GM18519 (cell line): Measurements from ENCODE around the gene SLC39A11.
A peak's percentile ranks its signal among the peaks of the same experiment; 100 is the strongest.
"Not testable (repeated sequence)": the region's sequence is repeated elsewhere in the genome, so short reads cannot be mapped to it uniquely, and the experiment has no call there.

Experiments
- ATAC-seq: cut with Tn5 transposase; IDR thresholded peaks from one replicate; pipeline ENCODE4 v1.9.1; 2021; ENCODE audit warnings: mild to moderate bottlenecking, moderate library complexity; ENCODE audit not compliant: unreplicated experiment, low FRiP score

The SLC39A11 gene, protein sequence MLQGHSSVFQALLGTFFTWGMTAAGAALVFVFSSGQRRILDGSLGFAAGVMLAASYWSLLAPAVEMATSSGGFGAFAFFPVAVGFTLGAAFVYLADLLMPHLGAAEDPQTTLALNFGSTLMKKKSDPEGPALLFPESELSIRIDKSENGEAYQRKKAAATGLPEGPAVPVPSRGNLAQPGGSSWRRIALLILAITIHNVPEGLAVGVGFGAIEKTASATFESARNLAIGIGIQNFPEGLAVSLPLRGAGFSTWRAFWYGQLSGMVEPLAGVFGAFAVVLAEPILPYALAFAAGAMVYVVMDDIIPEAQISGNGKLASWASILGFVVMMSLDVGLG

DNA sequence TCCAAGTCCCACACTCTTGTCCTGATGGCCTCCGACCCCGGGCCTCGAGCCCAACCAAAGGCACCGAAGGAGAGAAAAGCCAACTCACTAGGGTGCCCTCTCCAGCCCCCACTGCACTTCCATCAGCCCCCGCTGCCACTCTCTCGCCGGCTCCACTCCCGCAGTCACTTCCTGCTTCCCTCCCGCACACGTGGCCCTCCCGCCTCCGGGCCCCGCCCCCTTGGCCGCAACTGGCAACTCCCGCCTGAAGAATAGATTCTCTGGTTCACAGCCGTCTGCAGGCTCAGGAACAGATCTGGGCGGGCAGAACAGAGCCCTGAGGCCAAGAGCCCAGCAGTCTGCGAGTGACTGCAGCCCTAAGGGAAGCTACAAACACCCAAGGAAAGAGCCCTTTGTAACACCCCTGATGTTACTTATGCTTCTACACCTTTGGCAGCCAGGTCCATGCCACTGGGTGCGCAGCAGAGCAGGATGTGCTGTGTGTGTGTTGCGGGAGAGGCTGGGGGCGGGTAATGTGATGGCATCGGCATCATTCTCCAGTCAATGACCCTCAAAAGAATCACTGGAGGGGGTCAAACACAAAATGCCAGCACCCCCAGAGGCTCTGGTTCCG lies at the start of gene SLC39A11:
Gene SLC39A11, minus strand, starts transcription at position 166 of the 613 bp plus-strand sequence. CDS start 3,924 bp downstream, outside the sequence.
- peak; percentile 97 for ATAC-seq

DNA sequence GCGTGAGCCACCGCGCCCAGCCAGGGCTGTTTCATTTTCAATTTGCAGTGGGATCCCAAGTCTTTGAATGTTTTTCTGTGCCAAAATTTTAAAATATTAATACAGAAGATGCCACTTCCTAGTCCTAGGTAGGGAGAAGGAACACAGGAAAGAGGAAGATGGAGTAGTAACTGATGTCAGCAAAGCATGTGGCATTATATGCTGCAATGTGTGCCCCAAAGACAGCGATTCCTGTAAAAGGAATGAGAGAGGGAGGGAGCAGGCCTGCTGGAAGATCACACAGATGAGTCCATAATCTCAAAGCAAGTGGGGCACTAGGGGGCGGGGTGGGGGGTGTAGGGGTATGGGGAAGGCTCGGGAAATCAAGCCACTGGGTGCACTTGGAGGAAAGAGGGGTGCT lies 48.9 kb upstream of the SLC39A11 start:
- no peak for ATAC-seq

DNA sequence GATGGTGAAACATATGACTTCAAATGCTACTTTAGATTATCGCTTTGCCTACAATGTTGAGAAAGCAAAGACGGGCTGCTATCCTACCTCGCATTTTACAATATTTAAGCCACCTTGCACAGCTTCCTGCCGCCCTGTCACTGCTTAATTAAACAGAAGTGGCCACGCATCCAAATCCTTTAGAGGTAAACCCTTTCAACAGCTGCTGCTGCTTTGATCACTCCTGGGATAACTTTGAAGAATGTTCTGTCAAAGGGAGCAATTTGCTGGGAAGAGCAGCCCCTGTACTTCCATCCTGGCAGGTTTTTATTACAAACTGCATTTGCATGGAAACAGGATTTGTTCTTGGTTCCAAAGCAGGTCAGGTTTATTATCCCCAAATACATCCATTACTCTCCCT lies 48.1 kb upstream of the SLC39A11 start:
- no peak for ATAC-seq

DNA sequence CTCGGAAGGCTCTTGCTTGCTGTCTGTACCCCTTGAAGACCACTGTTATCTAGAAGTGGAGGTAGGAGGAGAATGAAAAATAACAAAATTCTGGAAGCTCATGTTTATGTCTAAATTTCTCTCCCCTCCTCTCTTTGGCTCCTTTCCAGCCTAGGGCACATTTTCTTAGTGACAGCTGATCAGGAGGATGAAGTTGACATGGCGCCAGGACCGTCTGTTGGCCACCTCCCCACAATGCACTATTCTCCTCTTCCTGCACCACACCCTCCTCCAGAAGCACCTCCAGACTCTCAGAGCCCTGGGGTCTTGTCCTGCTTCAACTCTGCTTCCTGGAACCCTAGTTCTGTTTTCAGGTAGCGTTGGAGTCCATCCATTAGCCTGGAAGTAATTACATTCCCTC lies 46.8 kb upstream of the SLC39A11 start:
- ATAC-seq, result no peak

DNA sequence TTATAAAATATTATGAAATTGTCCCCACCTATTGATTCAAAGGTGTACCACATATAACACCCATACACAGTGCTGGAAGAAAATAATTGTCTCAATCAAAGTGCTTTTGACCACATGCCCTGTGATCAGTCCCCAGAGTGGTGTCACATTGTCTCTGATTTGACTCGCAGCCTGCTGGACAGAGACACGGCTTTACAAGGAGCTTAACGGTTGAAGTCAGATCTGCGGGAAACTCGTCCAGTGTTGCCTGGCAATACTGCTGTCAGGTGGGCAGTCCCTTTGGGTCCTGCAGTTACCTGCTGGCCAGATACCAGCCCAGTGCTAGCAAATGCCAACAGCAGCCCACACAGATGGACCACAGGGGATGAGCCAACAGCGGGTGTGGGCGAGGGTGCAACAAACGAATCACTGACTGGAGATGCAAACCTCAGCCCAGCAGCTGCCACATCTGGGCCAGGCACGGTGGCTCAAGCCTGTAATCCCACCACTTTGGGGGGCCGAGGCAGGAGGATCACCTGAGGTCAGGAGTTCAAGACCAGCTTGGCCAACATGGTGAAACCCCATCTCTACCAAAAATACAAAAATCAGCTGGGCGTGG lies 46.2 kb upstream of the SLC39A11 start:
- no peak for ATAC-seq

DNA sequence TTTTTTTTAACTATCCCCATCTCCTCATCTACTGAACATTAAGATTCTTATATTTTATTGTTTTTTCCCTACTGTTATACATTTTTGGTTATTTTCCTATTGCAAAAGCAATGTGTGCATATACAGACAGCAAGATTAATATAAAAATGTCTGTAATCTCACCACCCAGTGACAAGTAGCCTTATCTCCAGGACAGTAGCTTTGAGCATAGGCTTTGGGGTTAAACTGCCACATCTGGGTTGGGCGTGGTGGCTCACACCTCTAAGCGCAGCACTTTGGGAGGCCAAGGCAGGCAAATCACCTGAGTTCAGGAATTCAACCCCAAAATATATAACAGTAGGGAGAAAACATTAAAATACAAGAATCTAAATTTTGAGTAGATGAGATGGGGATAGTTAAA lies 44.9 kb upstream of the SLC39A11 start:
- ATAC-seq, result no peak

DNA sequence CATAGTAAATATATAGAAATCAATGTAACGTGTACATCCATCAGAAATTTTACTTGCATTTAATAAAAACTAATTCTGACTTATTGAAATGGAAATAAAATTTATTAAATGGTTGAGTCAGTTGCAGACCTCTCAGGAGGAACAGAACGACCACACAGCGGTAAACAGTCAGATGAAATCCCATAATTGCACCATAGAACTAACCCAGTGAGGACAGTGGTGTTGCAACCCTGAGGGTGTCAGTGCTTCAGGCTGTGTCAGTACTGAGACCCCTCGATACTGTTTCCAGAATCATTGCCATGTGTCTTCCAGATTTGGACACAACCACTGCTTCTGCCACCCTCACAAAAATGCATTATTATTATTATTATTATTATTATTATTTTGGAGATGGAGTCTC lies 43.3 kb upstream of the SLC39A11 start:
- ATAC-seq, result no peak

DNA sequence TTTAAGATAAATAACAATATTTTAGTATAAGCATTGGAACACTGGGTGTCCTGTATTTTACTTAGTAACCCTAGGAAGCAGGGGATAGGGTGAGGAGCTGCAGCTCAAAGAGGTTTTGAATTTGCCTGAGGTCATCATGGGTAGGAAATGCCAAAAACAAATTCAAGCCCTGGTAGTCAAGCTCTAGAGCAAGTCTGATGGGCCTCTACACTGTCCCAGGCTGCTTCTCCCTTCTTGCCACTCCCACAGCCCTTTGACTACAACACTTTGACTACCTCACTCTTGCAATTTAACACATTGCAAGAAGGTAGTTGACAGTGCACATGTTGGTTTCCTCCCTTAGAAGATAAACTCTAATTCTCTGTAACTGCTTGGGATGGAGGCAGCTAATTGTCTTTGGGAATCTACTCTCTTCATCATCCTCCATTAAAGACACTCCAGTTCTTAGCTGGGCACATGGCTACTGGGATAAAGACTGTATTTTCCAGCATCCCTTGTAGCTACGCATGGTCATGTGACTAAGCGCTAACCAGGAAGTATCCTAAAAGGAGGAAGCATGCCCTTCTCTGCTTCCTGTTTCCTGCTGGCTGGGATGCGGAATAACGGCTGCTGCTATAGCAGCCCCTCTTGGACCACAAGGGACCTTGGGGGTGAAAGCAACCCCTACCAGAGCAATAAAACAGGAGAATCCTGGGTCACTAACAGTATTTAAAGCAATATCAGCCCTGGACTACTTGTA lies 41.6 kb upstream of the SLC39A11 start:
- ATAC-seq, result no peak

DNA sequence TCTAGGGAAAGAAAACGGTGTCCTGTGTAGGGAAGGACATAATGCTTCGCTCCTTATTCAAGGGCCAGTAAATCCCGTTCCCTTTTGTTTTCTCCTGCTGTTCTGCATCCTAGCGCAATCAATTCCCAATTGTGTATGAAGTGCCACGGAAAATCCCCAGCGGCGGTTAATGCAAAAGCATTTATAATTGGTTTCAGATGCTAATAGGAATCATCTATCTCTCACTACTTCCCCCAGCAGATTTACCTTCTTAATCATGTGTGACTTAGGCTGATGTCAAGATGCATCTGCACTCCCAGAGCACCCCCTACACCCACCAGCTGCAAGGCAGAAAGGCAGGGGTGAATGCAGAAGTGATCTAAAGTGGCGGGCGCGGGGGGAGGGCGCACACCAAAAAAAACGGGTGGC lies 39.6 kb upstream of the SLC39A11 start:
- no peak for ATAC-seq

DNA sequence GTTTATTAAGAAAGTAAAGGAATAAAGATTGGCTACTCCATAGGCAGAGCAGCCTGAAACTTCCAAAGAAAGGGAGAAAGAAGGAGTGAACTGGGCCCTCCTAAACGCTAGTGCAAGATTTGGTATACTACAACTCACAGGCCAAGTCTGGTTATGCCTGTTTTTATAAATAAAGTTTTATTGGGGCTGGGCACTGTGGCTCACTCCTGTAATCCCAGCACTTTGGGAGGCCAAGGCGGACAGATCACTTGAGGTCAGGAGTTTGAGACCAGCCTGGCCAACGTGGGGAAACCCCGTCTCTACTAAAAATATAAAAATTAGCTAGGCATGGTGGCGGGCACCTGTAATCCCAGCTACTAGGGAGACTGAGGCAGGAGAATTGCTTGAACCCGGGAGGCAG lies 39.0 kb upstream of the SLC39A11 start:
- not testable (repeated sequence) for ATAC-seq

DNA sequence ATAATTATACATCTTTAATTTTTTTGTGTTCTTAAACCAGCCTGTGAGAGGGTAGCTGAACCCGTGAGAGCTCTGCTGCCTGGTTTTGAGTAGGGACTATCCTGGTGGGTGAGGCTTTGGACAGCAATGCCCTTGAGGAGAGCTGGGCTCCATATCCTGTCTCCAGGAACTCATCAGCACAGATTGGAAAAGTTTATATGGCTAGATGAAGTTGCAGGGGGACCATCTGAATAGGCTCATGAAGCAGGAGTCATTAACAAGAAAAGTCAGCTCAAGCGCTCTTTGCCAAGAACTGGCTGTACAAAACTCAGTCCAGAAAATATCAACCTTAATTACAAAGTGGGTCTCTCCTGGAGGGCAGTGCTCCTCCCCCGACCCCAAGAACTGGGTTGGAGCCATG lies 38.5 kb upstream of the SLC39A11 start:
- ATAC-seq, result no peak

DNA sequence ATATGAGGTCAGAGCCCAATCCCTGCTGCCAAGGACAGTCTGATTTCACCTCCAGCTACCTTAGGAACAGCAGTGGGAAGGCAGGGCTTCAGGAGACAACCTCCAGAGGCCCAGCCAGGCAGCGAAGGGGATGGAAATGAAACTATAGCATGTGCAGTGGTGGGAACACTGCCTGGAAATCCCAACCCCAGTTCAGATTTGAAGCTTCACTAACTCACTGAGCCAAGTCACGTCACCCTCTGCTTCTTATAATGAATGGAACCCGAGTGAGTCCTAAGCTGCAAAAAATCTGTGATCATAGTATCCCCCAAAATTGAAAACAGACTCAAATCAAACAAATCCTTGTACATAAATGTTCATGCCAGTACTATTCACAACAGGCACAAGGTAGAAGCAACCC lies 36.0 kb upstream of the SLC39A11 start:
- no peak for ATAC-seq

DNA sequence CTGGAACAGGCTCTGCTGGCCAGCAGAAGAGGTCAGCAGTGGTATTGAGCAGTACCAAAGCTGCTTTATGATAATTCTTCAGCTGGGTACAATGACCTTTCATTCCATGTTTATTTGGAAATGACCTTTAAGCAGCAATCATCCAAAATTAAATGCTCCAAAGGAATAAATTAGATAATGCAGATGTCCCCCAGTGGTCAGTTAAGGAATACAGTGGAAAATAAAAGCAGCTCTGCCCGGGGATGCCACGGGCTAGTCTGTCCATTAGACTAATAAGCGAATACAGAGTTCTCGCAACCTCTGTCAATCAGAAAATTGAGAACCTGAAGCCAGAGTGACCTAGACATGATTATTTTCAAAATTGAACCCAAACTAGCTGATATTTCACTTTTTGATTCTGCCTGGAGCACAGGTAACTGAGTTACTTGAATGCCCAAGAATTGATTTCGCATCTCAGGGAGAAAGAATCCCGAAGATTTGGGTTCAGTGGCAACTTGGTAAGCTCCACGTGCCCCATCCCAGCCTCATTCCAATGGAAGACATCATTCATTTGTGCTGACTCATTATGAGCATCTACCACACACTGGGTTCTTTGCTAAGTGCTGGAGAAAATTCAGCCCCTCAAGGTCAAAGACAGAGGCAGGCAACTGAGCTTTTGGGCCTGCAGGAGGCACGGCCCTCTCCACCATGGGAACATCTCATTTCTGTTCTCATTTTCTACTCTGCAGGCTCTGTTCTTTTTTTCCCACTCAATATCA lies 34.4 kb upstream of the SLC39A11 start:
- no peak for ATAC-seq

DNA sequence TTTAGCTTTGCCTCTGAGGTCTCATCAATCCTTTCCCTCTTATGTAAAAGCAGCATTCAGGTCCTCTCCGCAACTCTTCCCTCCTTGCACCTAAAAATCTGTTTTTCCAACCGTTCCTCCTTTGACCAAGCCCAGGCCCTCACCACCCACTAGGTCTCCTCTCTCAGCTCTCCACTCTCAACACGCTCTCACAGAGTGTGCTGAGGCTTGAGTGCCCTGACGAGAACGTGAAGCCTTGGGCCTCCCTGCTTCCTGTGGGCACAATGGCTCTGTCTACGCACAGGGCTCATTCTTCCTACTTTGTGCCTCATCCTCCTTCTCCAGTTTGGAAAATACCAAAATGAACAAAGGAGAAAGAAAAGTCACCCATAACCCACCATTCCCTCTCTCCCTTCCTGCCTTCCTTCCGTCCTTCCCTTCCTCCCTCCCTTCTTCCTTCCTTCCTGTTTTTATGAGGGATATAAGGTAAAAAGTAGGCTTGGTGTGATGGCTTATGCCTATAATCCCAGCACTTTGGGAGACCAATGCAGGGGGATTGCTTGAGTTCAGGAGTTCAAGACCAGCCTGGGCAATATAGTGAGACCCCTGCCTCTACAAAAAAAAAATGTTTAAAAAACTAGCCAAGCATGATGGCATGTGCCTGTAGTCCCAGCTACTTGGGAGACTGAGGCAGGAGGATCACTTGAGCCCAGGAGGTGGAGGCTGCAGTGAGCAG lies 31.3 kb upstream of the SLC39A11 start:
- ATAC-seq, result no peak

DNA sequence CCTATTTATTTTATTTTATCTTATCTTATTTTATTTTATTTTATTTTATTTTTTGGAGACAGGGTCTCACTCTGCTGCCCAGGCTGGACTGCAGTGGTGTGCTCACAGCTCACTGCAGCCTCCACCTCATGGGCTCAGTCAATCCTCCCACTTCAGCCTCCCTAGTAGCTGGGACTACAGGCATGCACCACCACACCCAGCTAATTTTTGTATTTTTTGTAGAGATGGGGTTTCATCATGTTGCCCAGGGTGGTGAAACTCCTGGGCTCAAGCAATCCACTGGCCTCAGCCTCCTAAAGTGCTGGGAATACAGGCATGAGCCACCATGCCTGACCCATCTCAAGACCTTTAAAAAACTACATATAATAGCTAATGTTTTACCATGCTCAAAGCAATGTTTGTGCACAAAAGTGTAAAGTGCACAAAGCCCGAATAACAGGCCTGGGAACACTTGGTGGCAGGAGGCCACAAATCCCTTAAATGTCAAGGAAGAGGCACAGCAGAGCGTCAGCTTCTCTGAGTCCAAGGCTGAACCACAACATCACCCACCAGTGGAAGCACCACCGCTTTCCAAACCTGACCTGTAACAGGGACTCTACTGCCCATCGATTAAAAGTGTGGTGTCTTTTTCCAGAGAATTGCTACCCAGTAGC lies 30.6 kb upstream of the SLC39A11 start:
- no peak for ATAC-seq

DNA sequence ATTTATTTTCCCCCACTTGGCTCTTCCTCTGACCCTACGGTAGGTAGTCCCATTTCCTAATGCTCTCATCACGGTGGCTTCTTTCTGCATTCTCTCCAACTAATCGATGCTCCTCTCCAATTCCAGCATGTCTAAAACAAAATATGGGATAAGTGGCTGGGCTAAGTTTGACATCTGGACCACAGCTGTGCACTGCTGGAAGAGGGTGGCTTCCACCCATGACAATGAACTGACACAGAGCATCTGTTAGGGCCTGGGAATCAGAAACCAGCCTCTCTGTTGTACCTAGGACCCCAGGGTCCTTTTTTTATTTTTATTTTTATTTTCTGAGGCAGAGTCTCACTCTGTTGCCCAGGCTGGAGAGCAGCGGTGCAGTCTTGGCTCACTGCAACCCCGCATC lies 29.0 kb upstream of the SLC39A11 start:
- no peak for ATAC-seq

DNA sequence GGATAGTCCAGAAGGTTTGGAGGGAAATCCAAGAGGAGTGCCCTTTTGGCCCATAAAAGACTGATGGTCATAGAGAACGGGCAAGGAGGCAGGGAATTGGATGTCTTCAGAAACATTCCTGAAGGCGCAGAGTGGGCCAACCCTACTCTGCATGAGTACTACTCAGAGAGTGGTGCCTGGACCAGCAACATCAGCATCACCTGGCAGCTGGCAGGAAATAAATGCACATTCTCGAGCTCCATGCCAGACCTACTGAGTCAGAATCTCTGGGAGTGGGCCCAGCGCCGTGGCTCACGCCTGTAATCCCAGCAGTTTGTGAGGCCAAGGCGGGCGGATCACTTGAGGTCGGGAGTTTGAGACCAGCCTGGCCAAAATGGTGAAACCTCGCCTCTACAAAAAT lies 27.1 kb upstream of the SLC39A11 start:
- no peak for ATAC-seq

DNA sequence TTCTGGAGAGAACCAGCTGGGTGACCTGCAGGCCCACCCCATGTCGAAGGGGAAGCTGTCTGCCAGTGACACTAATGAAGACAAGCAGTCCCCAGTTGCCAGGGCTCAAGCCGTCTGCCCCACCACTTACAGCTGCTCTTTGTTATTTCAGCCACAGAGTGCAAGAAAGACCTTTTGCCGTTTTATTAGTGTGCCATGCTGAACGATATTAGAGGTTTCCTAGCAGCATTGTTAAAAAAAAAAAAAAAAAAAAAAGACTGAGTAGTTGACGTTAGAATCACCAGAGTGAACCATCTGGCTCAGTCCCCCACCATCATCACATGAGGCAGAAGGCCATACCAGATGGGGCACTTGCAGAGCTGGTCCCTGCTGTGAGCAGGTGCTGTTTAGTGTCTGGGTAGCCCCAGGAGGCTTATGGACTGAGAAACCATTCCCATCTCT lies 26.5 kb upstream of the SLC39A11 start:
- no peak for ATAC-seq

DNA sequence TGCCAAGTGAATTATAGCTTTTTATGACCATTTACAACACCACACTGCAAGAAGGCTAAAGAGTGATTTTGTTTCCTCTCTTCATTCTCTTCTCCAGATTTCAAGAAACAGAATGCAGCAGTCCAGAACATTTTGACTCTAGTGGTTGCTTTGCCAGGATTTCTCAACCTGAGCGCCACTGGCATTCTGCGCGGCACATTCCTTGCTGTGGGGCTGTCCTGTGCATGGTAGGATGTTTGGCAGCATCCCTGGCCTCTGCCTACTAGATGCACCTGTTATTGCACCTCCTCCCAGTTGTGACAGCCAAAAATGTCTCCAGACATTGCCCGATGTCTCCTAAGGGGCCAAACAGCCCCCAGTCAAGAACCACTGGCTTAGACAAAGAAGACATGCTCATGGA lies 25.7 kb upstream of the SLC39A11 start:
- no peak for ATAC-seq
